HFF-Myc (cell line): ENCODE results near the gene RPTOR.

Source experiments
- DNase-seq: peaks from one replicate; pipeline ENCODE4 v3.0.0-alpha.2; 2011; ENCODE audit warnings: low read depth; ENCODE audit errors: extremely low read depth
- H3K4me3 ChIP-seq: replicated peaks from 2 replicates; pipeline ENCODE4 v1.5.1; 2011; ENCODE audit warnings: low read depth, mild to moderate bottlenecking, control low read depth, low read length
- TF ChIP-seq, protein P1 (sequence below): IDR thresholded peaks from 2 replicates; pipeline ENCODE4 v1.5.1; 2012; ENCODE audit warnings: mild to moderate bottlenecking, low read depth, low read length, control low read depth; ENCODE audit errors: missing control alignments

Gene RPTOR

DNA sequence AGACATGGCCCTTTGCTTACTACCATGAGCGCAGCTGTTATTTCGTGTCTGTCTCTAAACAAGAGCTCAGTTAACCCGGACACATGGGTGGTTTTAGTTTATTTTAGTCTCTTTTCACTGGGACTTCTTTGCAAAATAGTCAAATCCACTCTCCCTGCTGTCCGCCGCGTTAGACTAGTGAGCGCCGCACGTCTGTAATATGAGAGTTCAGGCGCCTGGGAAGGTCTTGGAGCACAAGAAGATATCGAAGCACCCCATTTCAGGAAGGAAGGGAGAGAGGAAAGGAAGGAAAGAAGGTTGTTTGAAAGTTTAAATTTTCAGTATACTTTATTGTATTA, 336.0 kb downstream of the RPTOR start:
- TF ChIP-seq, protein P1, sequence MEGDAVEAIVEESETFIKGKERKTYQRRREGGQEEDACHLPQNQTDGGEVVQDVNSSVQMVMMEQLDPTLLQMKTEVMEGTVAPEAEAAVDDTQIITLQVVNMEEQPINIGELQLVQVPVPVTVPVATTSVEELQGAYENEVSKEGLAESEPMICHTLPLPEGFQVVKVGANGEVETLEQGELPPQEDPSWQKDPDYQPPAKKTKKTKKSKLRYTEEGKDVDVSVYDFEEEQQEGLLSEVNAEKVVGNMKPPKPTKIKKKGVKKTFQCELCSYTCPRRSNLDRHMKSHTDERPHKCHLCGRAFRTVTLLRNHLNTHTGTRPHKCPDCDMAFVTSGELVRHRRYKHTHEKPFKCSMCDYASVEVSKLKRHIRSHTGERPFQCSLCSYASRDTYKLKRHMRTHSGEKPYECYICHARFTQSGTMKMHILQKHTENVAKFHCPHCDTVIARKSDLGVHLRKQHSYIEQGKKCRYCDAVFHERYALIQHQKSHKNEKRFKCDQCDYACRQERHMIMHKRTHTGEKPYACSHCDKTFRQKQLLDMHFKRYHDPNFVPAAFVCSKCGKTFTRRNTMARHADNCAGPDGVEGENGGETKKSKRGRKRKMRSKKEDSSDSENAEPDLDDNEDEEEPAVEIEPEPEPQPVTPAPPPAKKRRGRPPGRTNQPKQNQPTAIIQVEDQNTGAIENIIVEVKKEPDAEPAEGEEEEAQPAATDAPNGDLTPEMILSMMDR: no peak
- DNase-seq: no peak

DNA sequence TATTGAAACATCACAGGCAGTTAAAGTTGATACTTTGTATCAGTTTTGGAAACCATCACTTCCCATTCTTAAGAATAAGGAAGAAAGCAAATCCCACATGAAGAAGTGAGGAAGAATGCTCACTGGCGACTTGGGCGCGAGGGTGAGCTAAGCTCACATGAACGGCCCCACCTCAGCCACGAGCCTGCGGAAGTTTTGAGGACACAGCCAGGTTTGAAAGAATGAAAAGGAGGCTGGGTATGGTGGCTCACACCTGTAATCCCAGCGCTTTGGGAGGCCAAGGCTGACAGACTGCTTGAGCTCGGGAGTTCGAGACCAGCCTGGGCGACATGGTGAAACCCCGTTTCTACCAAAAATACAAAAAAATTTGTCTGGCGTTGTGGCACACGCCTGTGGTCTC, 336.7 kb downstream of the RPTOR start:
- no peak overlapping the region for H3K4me3 ChIP-seq
- no peak for DNase-seq

More for the DNA sequence above, 336.0 kb downstream of the RPTOR start:
- H3K4me3 ChIP-seq: no peak overlapping the region

DNA sequence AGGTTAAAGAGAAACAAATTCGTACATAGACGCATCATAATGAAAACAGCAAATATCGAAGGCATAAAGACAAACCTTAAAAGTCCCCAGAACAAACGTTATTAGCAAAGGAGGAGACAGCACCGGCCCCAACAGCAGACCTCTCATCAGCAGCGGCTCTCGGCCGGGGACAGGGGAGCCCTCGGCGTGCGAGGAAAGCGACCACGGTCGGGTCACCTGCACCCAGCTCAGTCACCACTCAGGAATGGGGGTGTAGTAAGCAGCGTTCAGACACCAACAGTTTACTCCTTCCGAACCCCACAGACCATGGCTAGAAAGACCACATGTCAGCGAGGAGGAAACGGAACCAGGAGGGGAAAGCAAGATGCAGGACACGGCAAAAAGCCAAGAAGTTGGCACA, 337.7 kb downstream of the RPTOR start:
- H3K4me3 ChIP-seq: no peak overlapping the region
- TF ChIP-seq, protein P1: no peak
- DNase-seq: no peak

More for the DNA sequence above, 336.7 kb downstream of the RPTOR start:
- TF ChIP-seq, protein P1: no peak

DNA sequence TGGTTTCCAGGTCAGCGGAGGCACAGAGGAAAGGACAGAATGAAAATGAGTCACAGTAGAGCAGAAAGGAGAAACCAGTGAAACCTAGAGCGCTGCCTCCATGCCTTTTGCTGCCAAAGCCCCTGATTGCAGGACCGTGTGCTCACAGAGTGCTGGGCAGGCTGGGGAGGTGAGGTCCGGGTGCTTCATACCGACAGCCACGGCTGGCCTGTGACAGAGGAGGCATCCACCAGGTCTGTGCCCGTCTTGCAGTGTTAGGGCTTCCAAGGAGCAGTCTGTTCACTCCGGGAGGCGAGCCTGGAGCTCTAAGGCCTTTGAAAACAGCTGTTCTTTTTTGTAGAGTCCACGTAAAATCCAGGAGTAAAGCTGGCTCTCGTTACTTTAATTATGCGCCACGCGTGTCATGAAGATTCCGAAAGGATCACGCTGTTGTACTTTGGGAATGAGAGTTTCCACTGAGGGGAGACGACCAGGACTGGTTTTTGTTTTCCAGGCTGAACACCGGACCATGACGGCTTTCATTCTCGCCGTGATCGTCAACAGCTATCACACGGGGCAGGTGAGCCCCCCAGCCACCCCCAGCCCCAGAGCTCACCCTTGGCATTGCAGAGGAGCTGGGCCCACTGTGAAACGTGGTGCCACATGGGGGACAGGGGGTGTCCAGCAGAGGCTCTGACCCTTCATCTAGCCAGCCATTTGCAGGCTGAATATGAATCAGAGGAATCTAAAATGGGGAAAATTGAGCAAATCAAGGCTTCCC, 338.5 kb downstream of the RPTOR start:
- H3K4me3 ChIP-seq: no peak overlapping the region
- TF ChIP-seq, protein P1: no peak
- DNase-seq: no peak

DNA sequence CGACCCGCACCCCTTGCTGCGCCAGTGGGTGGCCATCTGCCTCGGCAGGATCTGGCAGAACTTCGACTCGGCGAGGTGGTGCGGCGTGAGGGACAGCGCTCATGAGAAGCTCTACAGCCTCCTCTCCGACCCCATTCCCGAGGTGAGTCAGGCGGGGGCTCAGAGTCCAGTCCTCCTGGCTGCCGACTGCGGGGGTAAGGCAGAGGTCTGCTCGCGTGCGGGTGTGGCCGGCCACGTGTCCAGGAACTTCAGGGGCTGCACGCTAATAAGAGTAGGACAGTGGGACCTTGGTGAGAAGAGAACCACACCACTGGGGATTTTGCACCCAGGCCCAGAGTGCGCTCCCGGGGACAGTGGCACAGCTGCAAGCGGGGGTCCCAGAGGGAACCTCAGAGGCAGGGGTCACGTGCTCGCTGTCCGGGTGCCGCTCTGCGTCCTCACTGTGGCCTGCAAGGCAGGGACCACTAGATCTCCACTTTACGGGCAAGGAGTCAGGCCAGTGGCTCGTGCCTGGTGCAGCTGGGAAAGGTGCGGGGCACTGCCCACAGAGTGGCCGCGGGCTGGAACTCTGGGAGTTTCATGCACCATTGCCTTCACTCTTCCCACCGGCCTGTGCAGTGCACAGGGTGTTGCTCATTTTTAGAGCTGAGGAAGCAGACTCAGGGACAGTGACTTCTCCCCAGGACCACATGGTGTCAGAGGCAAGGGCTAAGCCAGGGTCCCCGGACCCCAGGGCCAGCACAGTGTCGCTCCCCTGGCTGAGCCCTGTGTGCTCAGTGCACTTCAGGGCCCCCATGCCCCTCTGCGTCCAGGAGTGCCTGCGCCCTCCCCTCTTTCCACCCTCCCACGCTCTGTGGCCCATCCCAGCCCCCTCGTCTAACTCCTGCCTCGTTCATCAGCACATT, 339.4 kb downstream of the RPTOR start:
- H3K4me3 ChIP-seq: no peak overlapping the region
- no peak for DNase-seq
- TF ChIP-seq, protein P1: no peak

DNA sequence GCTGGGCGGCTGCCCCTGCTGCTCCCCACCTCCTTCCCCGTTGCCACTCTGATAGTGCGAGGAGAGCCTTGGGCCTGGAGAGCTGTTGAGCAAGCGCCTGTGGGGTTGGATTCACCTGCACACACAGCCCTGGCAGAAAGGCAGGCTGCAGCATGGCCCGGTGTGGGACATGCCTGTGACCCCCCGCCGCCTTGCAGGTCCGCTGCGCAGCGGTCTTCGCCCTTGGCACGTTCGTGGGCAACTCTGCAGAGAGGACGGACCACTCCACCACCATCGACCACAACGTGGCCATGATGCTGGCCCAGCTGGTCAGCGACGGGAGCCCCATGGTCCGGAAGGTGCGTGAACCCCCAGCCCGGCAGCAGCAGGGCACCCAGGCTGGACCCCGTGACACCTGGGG, 340.2 kb downstream of the RPTOR start:
- no peak overlapping the region for H3K4me3 ChIP-seq
- TF ChIP-seq, protein P1: no peak
- no peak for DNase-seq
